C4-2B (cell line): Measurements from ENCODE around the gene CALML5.

Experiments used
- H3K27ac ChIP-seq: fragments of 450-650 bp; 2 replicates; pipeline ENCODE4 v1.5.1; 2017
- CTCF ChIP-seq: fragments of 450-650 bp; conservative IDR thresholded peaks from 2 replicates; pipeline ENCODE4 v1.5.1; 2017; ENCODE audit warnings: mild to moderate bottlenecking
- ZFX ChIP-seq: fragments of 450-650 bp; IDR thresholded peaks from 2 replicates; pipeline ENCODE4 v1.6.1; 2017

The CALML5 gene

GRCh38 chr10:5498791-5499492 is 428 bp downstream of the CALML5 start:
- H3K27ac ChIP-seq, result peak overlapping the region; percentile 52; the same call in 1 of the 2 replicates
- TF ChIP-seq ZFX (no peak), CTCF (no peak)

- TF ChIP-seq ZFX (no peak), CTCF (no peak)
- H3K27ac ChIP-seq, result peak overlapping the region; percentile 52; the same call in 1 of the 2 replicates
These were observed 1.2 kb downstream of the CALML5 start for GRCh38 chr10:5497948-5498730.

- H3K27ac ChIP-seq, result no peak overlapping the region; the same call in 1 of the 2 replicates
- TF ChIP-seq CTCF, result no peak
- TF ChIP-seq ZFX, result no peak
These were observed 2.1 kb downstream of the CALML5 start for GRCh38 chr10:5497289-5497688.

- H3K27ac ChIP-seq, result no peak overlapping the region; the same call in 1 of the 2 replicates
- TF ChIP-seq ZFX (no peak), CTCF (no peak)
These were observed 2.8 kb downstream of the CALML5 start for GRCh38 chr10:5496261-5497250.

- no peak for TF ChIP-seq CTCF
- no peak for TF ChIP-seq ZFX
- H3K27ac ChIP-seq, result peak overlapping the region; percentile 63
These were observed 4.8 kb downstream of the CALML5 start for GRCh38 chr10:5494611-5495010.

GRCh38 chr10:5493691-5494090 is 5.7 kb downstream of the CALML5 start:
- TF ChIP-seq CTCF, result no peak
- 0 out of 2 replicates have a peak, but pooled peaks have one; percentile 23 for TF ChIP-seq ZFX

More at GRCh38 chr10:5493691-5494090, 5.7 kb downstream of the CALML5 start:
- peak overlapping the region; percentile 63 for H3K27ac ChIP-seq
